Panc1 (cell line): ENCODE measurements around the gene TGM6. TPM values are rescaled to one million over a fixed set of nuclear protein-coding genes. Genes with fewer than 3 reads are reported as not detected.

Experiments used
- ATAC-seq: fragments of 200-7000 bp; cut with Tn5 transposase; 2 replicates; pipeline ENCODE4 v1.9.1; 2020; ENCODE audit warnings: mild to moderate bottlenecking, moderate library complexity
- BruUV-seq: library from RNA; stranded (reverse); fragments of 400-500 nt; replicated peaks from 2 replicates; lab custom pipeline; 2021; lab: Mats Ljungman, UMichigan
- CTCF ChIA-PET: fragments of 300-600 bp; sonication (Branson Sonifier 250); formaldehyde crosslinking; loops from one replicate; lab custom pipeline; 2022; ENCODE audit warnings: antibody characterized with exemption; lab: Charles Lee
- POLR2A ChIA-PET: fragments of 300-600 bp; sonication (Branson Sonifier 250); formaldehyde crosslinking; loops from one replicate; lab custom pipeline; 2022; ENCODE audit warnings: antibody characterized with exemption; lab: Charles Lee
- DNase-seq: peaks from one replicate; pipeline ENCODE4 v3.0.0-alpha.2; 2010; ENCODE audit warnings: low read depth, low spot score
- H3K27ac ChIP-seq: 2 replicates; pipeline ENCODE4 v1.5.1; 2011; ENCODE audit warnings: mild to moderate bottlenecking, low read length, inconsistent platforms
- H3K27me3 ChIP-seq: fragments of 200-500 bp; sonication (Bioruptor generic); 2 replicates; pipeline ENCODE4 v1.6.0; 2014; ENCODE audit warnings: low read length, inconsistent platforms; ENCODE audit not compliant: control insufficient read depth, insufficient read depth
- H3K36me3 ChIP-seq: fragments of 200-500 bp; sonication (Bioruptor generic); 2 replicates; pipeline ENCODE4 v1.5.1; 2014; ENCODE audit warnings: inconsistent platforms, mild to moderate bottlenecking, low read length, moderate library complexity; ENCODE audit not compliant: control insufficient read depth, insufficient read depth
- H3K4me1 ChIP-seq: 2 replicates; pipeline ENCODE4 v1.5.1; 2011; ENCODE audit warnings: inconsistent platforms, mild to moderate bottlenecking, low read length, moderate library complexity; ENCODE audit not compliant: control insufficient read depth, insufficient read depth
- H3K4me3 ChIP-seq, 2 experiments: 2 replicates each; pipeline ENCODE4 v1.5.1; 2011 to 2012; ENCODE audit warnings: low read depth in 2 of 2, low read length in 2 of 2, mild to moderate bottlenecking in 2 of 2, inconsistent platforms in 1 of 2, moderate library complexity in 1 of 2
- H3K9me3 ChIP-seq: fragments of 200-500 bp; sonication (Bioruptor generic); 2 replicates; pipeline ENCODE4 v1.5.1; 2014; ENCODE audit warnings: low read depth, mild to moderate bottlenecking, inconsistent platforms, low read length, moderate library complexity; ENCODE audit not compliant: control insufficient read depth, insufficient read depth
- POLR2AphosphoS5 ChIP-seq: IDR thresholded peaks from 2 replicates; pipeline ENCODE4 v1.6.1; 2012; ENCODE audit warnings: mild to moderate bottlenecking, low read depth, low read length, moderate library complexity
- SIN3A ChIP-seq: IDR thresholded peaks from 2 replicates; pipeline ENCODE4 v1.6.1; 2012; ENCODE audit warnings: low read depth, mild to moderate bottlenecking, low read length, moderate library complexity, borderline replicate concordance; ENCODE audit not compliant: insufficient read depth
- TCF7L2 ChIP-seq: IDR thresholded peaks from 2 replicates; pipeline ENCODE4 v1.6.1; 2011; ENCODE audit warnings: mild to moderate bottlenecking, low read depth, low read length, inconsistent platforms
- in situ Hi-C: cut with HindIII; loops from 2 replicates; pipeline ENCODE4 v1.10.0; 2016; ENCODE audit warnings: low sequenced_read_pairs, low pct_unique_long_range_greater_than_20kb
- intact Hi-C: fragments of 100-400 bp; cut with micrococcal nuclease; formaldehyde crosslinking; loops from one replicate; pipeline ENCODE4 v1.10.0; 2022; ENCODE audit not compliant: unreplicated experiment
- total RNA-seq: library from RNA; stranded (reverse); gene quantifications from one replicate; pipeline ENCODE4 v1.2.1, GENCODE V29; 2021; ENCODE audit not compliant: unreplicated experiment
- TF ChIP-seq, protein P1 (sequence below): fragments of 450-650 bp; IDR thresholded peaks from 2 replicates; pipeline ENCODE4 v1.5.1; 2017; ENCODE audit warnings: mild to moderate bottlenecking
- TF ChIP-seq, protein P2 (sequence below), 2 experiments: IDR thresholded peaks; 2 replicates each; pipeline ENCODE4 v1.6.1; 2011 to 2012; ENCODE audit warnings: low read depth in 2 of 2, control low read depth in 1 of 2, low read length in 1 of 2, mild to moderate bottlenecking in 1 of 2, moderate library complexity in 1 of 2; ENCODE audit not compliant: insufficient read depth in 1 of 2

Gene TGM6
- total RNA-seq, 1 experiment from 2014 or later: not detected

DNA sequence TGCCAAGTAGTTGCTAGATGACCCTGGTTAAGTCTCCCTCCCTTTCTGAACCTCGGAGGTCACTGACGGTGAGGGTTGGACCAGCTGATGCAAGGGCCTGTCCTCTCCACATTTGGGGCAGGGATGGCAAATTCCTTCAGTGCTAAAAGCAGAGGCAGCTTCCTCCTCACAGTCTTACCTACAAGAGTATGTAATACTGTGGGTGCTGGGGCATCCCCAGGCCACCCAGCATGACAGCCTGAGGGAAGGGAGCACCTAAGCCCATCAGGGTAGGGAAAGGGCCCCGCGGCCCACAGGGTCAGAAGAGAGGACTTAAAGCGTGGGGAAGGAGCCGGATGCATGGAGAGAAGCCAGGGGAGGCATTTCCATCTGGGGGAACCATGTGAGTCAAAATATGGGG lies 46.9 kb upstream of the TGM6 start:
- no peak for TF ChIP-seq TCF7L2
- TF ChIP-seq, protein P1, sequence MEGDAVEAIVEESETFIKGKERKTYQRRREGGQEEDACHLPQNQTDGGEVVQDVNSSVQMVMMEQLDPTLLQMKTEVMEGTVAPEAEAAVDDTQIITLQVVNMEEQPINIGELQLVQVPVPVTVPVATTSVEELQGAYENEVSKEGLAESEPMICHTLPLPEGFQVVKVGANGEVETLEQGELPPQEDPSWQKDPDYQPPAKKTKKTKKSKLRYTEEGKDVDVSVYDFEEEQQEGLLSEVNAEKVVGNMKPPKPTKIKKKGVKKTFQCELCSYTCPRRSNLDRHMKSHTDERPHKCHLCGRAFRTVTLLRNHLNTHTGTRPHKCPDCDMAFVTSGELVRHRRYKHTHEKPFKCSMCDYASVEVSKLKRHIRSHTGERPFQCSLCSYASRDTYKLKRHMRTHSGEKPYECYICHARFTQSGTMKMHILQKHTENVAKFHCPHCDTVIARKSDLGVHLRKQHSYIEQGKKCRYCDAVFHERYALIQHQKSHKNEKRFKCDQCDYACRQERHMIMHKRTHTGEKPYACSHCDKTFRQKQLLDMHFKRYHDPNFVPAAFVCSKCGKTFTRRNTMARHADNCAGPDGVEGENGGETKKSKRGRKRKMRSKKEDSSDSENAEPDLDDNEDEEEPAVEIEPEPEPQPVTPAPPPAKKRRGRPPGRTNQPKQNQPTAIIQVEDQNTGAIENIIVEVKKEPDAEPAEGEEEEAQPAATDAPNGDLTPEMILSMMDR: no peak
- TF ChIP-seq SIN3A: no peak
- TF ChIP-seq, protein P2, sequence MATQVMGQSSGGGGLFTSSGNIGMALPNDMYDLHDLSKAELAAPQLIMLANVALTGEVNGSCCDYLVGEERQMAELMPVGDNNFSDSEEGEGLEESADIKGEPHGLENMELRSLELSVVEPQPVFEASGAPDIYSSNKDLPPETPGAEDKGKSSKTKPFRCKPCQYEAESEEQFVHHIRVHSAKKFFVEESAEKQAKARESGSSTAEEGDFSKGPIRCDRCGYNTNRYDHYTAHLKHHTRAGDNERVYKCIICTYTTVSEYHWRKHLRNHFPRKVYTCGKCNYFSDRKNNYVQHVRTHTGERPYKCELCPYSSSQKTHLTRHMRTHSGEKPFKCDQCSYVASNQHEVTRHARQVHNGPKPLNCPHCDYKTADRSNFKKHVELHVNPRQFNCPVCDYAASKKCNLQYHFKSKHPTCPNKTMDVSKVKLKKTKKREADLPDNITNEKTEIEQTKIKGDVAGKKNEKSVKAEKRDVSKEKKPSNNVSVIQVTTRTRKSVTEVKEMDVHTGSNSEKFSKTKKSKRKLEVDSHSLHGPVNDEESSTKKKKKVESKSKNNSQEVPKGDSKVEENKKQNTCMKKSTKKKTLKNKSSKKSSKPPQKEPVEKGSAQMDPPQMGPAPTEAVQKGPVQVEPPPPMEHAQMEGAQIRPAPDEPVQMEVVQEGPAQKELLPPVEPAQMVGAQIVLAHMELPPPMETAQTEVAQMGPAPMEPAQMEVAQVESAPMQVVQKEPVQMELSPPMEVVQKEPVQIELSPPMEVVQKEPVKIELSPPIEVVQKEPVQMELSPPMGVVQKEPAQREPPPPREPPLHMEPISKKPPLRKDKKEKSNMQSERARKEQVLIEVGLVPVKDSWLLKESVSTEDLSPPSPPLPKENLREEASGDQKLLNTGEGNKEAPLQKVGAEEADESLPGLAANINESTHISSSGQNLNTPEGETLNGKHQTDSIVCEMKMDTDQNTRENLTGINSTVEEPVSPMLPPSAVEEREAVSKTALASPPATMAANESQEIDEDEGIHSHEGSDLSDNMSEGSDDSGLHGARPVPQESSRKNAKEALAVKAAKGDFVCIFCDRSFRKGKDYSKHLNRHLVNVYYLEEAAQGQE (IDR thresholded peaks at IDR 0.05; ENCODE audit: insufficient read depth in 1 of 2, low read depth in 2 of 2, low read length in 1 of 2): no peak
- no peak for TF ChIP-seq POLR2AphosphoS5
- ChIA-PET CTCF (interaction anchor here (0.6 kb wide), 1 partner anchor 161 kb away, joined by 4 read pairs; no protein-coding TSS in a partner anchor), POLR2A (no interaction called here)
- no peaks in the 10 kb centered on the region for H3K4me1 ChIP-seq
- peaks cover 5% of the 10 kb centered on the region; the same call in 1 of the 2 replicates for H3K27me3 ChIP-seq
- H3K27ac ChIP-seq: no peak overlapping the region
- no peak overlapping the region for H3K4me3 ChIP-seq
- intact Hi-C loops (no loop called here), in situ Hi-C loops (no loop called here)
- DNase-seq (no peak), ATAC-seq (no peak; the same call in 1 of the 2 replicates)
- H3K9me3 ChIP-seq: no peaks in the 10 kb centered on the region
- no TSS peak for BruUV-seq
- no peaks in the 10 kb centered on the region for H3K36me3 ChIP-seq

DNA sequence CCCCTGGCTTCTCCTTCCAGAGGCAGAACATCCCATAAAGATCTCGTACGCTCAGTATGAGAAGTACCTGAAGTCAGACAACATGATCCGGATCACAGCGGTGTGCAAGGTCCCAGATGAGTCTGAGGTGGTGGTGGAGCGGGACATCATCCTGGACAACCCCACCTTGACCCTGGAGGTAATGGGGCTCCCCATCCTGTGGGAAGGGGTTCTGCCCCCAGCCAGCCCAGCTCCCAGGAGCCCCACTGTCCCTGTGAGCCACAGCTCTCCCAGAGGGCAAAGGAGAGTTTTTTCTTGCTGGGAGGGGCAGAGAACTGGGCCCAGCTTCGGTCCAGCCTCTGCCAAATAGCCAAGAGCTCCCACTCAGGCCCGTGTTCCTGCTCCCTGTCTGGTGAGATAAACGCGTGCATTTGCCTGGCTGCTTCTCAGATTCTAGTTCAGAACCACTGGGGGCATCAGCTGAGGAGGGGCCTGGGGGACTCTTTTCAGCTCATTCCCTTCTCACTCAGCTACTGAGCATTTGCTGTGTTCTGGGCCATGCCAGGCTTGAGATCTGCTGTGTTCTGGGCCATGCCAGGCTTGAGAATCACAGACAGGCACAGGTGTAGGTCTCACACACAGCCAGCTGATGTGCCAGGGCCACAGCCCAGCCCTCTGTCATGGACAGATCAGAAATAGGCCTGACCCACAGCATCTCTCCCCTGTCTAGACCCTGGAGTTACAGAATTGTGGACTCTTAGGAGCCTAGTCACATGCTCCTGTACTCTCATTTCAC lies 45.4 kb upstream of the TGM6 start:
- ATAC-seq (no peak), DNase-seq (no peak)
- H3K4me3 ChIP-seq: no peak overlapping the region
- in situ Hi-C loops: no loop called here
- ChIA-PET POLR2A (no interaction called here), CTCF (no interaction called here)
- intact Hi-C loops: no loop called here
- no peak for TF ChIP-seq TCF7L2
- H3K27me3 ChIP-seq: peaks cover 5% of the 10 kb centered on the region; the same call in 1 of the 2 replicates
- H3K4me1 ChIP-seq: no peaks in the 10 kb centered on the region
- no TSS peak for BruUV-seq
- no peaks in the 10 kb centered on the region for H3K9me3 ChIP-seq
- H3K27ac ChIP-seq: no peak overlapping the region
- H3K36me3 ChIP-seq: no peaks in the 10 kb centered on the region

DNA sequence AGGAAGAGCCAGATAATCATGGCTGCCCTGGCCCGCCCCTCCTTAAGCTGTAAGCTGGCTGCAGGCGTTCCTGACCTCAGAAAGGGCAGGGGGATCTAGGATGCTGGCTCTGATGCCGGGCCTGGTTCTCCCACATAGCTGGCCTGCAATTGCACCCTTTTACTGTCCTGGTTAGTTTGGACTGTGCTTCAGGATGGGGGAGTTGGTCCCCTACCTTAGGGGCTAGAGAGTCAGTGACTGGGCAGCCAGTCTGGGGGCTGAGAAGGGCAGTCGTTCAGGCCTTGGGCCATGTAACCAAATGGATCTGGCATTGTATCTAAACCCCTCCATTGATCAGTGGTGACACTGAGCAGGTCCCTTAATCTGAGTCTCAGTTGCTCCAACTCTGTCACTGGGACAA lies 44.2 kb upstream of the TGM6 start:
- H3K36me3 ChIP-seq: no peaks in the 10 kb centered on the region
- intact Hi-C loops (no loop called here), in situ Hi-C loops (no loop called here)
- no peak for DNase-seq
- H3K9me3 ChIP-seq: no peaks in the 10 kb centered on the region
- no peak overlapping the region for H3K27ac ChIP-seq
- H3K4me3 ChIP-seq: no peak overlapping the region
- no peak for ATAC-seq
- no TSS peak for BruUV-seq
- TF ChIP-seq TCF7L2: no peak
- no peak for TF ChIP-seq POLR2AphosphoS5
- TF ChIP-seq, protein P2 (IDR thresholded peaks at IDR 0.05; ENCODE audit: insufficient read depth in 1 of 2, low read depth in 2 of 2, low read length in 1 of 2): no peak
- TF ChIP-seq SIN3A: no peak
- TF ChIP-seq, protein P1: no peak
- H3K27me3 ChIP-seq: peaks cover 2% of the 10 kb centered on the region; the same call in 1 of the 2 replicates
- ChIA-PET CTCF (no interaction called here), POLR2A (no interaction called here)
- no peaks in the 10 kb centered on the region for H3K4me1 ChIP-seq
